TTC549 (cell line): Measurements from ENCODE around the gene DHX34.
A peak's percentile ranks its signal among the peaks of the same experiment; 100 is the strongest.
"Not testable (repeated sequence)": the region's sequence is repeated elsewhere in the genome, so short reads cannot be mapped to it uniquely, and the experiment has no call there.

Source experiments
- FAIRE-seq: peaks from 2 replicates; lab custom pipeline; 2012; peaks lifted over from hg19 to GRCh38; lab: Jason Lieb, UNC

The DHX34 gene

GRCh38 chr19:47324502-47324901 lies 24.6 kb upstream of the DHX34 start:
- FAIRE-seq = no peak

DNA sequence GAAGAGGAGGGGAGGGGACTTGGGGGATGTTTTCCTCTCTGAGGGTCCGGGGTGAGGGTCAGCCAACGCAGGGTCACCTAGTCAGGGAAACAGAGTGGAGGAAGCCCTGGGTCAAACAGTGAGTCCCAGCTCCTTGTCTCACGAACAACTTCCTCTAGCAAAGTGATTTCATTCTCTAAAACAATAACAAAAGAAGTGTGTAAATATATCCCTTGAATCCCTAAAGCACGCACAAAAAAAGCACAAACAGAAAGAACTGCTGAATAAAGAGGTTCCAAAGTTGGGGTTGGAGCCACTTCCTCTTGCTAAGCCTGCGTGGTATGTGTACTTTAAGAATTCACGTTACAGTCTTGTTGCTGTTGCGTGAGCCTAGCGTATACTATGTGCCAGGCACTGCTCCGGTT lies 18.6 kb upstream of the DHX34 start:
- no peak for FAIRE-seq

GRCh38 chr19:47331490-47331889 lies 17.6 kb upstream of the DHX34 start:
- no peak for FAIRE-seq

DNA sequence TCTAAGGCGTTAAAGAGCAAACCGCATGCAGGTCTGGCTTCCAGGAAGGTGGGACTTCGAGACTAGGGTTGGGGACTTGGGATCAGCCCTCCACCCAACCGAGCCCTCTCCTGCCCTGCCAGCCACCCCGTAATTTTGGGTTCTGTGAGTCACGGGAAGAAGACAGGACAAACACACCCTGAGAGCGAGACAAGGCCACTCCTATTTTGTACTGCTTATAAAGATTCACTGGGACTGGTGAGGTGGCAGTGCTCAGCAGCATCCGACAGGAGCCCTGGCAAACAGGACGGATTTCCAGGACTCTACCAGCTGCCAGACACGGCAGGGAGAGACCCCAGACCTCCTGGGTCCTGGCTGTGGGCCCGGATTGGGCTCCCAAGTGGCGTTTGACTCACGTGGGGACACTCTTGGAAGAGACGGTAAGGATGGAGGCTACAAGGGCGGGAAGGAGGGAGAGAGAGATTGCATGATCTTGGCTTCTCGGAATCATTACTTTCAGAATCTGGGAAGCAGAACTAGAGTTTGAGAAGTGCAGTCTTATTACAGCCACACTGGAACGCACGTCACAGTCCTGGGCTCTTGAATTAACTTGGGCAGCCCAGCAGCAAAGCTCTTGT lies 17.1 kb upstream of the DHX34 start, which contains the start of gene C5AR2:
Gene C5AR2 (plus strand): TSS at position 245 of the 617 bp plus-strand sequence. CDS start 8,625 bp downstream, outside the sequence.
- no peak for FAIRE-seq

DNA sequence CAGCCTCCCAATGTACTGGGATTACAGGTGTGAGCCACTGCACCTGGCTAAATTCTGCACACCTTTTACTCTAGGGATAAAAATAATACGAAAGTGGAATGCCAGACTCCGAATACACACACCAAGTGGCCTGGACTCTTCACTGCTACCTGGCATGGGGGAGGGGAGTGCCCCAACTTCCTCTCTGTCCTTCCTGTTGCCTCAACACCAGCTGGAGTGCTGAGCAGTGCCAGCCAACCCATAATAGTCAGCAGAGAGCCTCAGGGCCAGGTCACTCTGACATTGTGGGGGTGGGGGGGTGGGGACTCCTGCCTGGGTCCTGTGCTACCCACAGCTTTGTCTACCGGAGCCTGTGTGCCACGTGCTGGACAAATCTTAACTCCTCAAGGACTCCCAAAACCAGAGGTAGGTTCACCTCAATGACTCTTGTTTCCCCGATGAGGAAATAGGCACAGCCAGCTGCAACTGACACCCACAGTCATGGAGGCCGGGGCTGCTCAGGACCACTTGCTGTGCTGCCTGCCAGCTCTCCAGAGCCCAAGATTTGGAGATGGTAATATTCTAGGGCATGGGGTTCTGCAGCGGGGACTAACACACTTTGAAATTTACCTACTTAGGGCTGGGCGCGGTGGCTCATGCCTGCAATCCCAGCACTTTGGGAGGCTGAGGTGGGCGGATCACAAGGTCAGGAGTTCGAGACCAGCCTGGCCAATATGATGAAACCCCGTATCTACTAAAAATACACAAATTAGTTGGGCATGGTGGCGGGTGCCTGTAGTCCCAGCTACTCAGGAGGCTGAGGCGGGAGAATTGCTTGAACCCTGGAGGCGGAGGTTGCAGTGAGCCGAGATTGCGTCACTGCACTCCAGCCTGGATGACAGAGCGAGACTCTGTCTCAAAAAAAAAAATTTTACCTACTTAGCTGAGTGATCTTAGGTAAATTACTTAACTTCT lies 12.1 kb upstream of the DHX34 start:
- FAIRE-seq = not testable (repeated sequence)

DNA sequence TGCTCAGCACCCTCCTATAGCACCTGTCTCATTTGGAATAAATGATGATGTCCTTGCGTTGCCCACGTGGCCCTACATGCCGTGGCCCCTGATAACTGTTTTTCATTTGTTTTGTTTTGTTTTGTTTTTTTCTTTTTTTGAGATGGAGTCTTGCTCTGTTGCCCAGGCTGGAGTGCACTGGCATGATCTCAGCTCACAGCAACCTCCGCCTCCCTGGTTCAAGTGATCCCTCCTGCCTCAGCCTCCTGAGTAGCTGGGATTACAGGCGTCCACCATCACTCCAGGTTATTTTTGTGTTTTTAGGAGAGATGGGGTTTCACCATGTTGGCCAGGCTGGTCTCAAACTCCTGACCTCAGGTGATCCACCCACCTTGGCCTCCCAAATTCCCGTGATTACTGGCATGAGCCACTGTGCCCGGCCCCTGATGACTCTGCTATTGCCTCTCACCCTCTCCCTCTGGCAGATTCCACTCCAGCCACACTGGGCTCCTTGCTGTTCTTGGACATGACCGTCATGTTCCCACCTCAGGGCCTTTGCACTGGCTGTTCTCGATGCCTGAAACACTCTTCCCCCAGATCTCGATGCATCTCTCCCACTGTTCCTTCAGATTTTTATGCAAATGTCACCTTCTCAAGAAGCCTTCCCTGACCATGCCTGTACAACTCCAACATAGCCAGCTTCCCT lies 9.8 kb upstream of the DHX34 start:
- no peak for FAIRE-seq

DNA sequence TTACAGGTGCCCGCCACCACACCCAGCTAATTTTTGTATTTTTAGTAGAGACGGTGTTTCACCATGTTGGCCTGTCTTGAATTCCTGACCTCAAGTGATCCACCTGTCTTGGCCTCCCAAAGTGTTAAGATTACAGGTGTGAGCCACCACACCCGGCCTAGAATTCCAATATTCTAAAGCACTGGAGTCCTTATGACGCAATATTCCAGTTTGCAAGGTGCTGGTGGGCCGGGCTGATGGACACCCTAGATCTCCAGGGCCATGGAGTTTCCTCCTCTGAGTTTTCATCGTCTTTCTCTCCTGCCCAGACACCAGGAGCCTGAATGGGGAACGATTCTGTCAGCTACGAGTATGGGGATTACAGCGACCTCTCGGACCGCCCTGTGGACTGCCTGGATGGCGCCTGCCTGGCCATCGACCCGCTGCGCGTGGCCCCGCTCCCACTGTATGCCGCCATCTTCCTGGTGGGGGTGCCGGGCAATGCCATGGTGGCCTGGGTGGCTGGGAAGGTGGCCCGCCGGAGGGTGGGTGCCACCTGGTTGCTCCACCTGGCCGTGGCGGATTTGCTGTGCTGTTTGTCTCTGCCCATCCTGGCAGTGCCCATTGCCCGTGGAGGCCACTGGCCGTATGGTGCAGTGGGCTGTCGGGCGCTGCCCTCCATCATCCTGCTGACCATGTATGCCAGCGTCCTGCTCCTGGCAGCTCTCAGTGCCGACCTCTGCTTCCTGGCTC lies 8.5 kb upstream of the DHX34 start:
- no peak for FAIRE-seq

DNA sequence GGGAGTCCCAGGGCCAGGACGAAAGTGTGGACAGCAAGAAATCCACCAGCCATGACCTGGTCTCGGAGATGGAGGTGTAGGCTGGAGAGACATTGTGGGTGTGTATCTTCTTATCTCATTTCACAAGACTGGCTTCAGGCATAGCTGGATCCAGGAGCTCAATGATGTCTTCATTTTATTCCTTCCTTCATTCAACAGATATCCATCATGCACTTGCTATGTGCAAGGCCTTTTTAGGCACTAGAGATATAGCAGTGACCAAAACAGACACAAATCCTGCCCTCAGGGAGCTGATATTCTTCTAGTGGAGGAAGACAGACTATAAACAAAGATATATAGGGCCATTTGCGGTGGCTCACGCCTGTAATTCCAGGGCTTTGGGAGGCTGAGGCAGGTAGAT lies 7.4 kb upstream of the DHX34 start:
- no peak for FAIRE-seq

DNA sequence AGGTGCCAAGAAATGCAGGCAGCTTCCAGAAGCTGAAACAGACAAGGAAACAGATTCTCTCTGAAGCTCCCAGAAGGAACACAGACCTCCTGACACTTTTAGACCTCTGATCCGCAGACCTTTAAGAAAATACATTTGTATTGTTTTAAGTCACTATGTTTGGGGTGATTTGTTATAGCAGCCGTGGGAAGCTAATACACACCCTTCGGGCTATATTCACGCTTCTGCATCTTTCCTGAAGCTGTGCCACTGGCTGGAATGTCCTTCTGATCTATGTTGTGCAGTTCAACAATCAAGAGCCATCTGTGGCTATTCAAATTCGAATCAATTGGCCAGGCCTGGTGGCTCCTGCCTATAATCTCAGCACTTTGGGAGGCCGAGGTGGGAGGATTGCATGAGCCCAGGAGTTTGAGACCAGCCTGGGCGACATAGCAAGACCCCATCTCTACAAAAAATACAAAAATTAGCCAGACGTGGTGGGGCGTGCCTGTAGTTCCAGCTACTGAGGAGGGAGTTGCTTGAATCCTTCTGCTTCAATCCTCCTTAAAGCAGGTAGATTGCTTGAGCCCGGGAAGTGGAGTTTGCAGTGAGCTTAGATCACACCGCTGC lies 5.8 kb upstream of the DHX34 start:
- FAIRE-seq = no peak

- FAIRE-seq = no peak
Observed at GRCh38 chr19:47344425-47344824, 4.7 kb upstream of the DHX34 start.

GRCh38 chr19:47346024-47346423 lies 3.1 kb upstream of the DHX34 start:
- FAIRE-seq = not testable (repeated sequence)

- no peak for FAIRE-seq
Observed at GRCh38 chr19:47350630-47351029, 1.5 kb downstream of the DHX34 start.

GRCh38 chr19:47351548-47351947 lies 2.4 kb downstream of the DHX34 start:
- peak; percentile 3 for FAIRE-seq

GRCh38 chr19:47352095-47352494 lies 3.0 kb downstream of the DHX34 start:
- FAIRE-seq = no peak

DNA sequence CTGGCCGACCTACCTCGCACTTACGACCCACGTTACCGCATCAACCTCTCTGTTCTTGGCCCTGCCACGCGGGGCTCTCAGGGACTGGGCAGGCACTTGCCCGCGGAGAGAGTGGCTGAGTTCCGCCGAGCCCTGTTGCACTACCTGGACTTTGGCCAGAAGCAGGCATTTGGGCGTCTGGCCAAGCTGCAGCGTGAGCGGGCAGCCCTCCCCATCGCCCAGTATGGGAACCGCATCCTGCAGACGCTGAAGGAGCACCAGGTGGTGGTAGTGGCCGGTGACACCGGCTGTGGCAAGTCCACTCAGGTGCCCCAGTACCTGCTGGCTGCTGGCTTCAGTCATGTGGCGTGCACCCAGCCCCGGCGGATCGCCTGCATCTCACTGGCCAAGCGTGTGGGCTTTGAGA lies 4.2 kb downstream of the DHX34 start:
- FAIRE-seq = no peak

GRCh38 chr19:47356900-47357299 lies 7.8 kb downstream of the DHX34 start:
- FAIRE-seq = no peak

- FAIRE-seq = no peak
Observed at GRCh38 chr19:47357788-47358680, 8.9 kb downstream of the DHX34 start.

- no peak for FAIRE-seq
Observed at GRCh38 chr19:47358936-47359335, 9.8 kb downstream of the DHX34 start.

- FAIRE-seq = no peak
Observed at GRCh38 chr19:47362321-47362720, 13.2 kb downstream of the DHX34 start.

DNA sequence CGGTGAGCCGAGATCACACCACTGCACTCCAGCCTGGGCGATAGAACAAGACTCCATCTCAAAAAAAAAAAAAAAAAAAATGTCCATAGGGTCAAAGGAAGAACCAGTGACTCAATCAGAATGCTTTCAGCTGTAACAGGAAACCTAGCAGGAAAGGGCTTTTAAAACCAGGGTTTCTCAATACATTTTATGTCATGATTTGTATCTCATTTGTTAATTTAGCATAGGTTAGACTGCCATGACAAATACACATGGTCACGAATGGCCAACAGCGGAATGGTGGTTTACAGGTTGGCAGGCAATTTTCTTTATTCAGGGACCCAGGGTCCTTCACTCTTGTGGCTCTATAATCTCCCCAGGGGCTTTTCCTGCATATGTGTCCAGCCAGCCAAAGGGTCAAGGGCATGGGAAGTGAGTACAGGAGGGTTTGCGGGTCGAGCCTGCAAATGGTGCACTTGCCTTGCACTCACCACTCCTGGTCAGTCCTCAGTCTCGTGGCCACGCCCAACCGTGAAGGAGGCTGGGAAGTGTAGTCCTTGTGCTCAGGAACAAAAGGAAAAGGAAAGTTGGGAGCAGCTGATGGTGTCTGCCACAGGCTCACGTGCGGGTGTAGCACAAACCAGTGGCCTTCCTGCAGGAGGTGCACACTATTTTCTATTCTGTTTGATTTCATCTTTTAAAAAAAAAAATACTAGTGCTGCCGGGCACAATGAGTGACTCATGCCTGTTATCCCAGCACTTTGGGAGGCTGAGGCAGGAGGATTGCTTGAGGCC lies 14.8 kb downstream of the DHX34 start:
- FAIRE-seq = no peak
